Esophagus squamous epithelium (tissue), 4 donors: ENCODE results near the gene NPHP4.

ENCODE experiments used
- CTCF ChIP-seq, 6 experiments: fragments of 450-650 bp in 4 of 6; fragments of 200-600 bp in 2 of 6; sonication (generic) in 2 of 6; IDR thresholded peaks; one replicate each; pipeline ENCODE4 v1.5.1; 2016 to 2019; ENCODE audit warnings: antibody characterized with exemption in 6 of 6, mild to moderate bottlenecking in 4 of 6, moderate library complexity in 4 of 6
- POLR2A ChIP-seq, 4 donors: fragments of 450-650 bp; IDR thresholded peaks; one replicate each; pipeline ENCODE4 v1.6.1; 2017; ENCODE audit warnings: antibody characterized with exemption in 4 of 4, mild to moderate bottlenecking in 4 of 4, moderate library complexity in 3 of 4

- TF ChIP-seq CTCF (IDR thresholded peaks at IDR 0.05), result no peak
- TF ChIP-seq POLR2A (IDR thresholded peaks at IDR 0.05), result no peak
Observed at GRCh38 chr1:6008696-6009095, 16.5 kb upstream of the NPHP4 start.
